Germinal center (tissue), 1 donor: ENCODE results near the gene HSBP1L1.

Experiments used
- DNase-seq: peaks from one replicate; pipeline ENCODE4 v3.0.0; 2012; ENCODE audit warnings: mixed read lengths, low spot score

Gene HSBP1L1

DNA sequence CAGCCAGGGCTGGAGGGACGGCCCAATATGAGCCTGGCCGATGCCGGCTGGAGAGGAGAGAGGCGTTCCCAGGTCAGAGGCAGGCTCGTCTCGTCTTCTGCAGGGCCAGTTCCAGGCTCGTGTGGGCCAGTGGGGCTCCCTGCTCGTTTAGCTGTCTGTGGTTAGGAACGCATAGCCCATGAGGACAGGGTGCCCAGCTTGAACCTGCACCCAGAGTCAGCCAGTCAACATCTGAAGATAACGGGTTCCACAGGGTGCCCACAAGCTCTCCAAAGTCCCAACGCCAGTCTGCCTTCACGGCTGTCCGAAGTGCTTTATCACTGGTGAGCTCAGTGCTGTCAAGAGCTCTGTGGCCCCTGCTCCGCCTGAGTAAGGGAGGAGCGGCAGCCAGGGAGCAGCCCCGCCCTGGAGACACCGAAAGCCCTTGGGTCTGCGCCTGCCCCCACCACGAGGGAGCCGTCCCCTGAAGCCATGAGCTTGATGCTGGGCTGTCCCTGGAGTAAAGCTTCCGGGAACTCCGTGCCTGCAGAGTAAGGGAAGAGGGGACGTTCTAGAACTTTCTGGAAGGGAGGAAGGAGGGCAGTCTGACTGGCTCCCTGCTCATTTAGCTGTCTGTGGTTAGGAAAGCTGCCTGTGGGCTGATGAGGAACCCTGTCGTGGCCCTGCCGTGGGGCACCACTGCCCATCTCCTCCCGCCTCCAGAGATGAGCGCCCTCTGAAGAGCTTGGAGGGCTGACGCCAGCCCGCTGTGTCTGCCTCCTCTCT, 2.7 kb upstream of the HSBP1L1 start:
- no peak for DNase-seq

DNA sequence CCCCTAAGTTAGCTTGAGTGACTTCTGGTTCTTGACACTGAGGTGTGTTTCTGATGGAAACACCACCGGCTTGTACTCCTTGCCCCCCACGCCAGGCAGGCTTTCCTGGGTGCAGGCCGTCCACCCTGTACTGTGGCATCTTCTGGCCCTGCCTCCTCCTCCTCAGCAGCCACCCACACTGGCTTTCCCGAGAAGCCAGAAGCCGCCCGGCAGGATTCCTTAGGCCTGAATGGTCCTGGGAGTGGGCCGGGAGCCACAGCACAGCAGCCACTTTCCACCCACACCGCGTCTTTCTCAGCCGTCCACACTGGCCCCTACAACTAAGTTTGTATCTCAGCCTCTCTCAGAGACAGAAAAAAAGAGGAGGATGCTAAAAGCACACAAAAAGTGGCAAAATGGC, 2.1 kb upstream of the HSBP1L1 start:
- DNase-seq: no peak

DNA sequence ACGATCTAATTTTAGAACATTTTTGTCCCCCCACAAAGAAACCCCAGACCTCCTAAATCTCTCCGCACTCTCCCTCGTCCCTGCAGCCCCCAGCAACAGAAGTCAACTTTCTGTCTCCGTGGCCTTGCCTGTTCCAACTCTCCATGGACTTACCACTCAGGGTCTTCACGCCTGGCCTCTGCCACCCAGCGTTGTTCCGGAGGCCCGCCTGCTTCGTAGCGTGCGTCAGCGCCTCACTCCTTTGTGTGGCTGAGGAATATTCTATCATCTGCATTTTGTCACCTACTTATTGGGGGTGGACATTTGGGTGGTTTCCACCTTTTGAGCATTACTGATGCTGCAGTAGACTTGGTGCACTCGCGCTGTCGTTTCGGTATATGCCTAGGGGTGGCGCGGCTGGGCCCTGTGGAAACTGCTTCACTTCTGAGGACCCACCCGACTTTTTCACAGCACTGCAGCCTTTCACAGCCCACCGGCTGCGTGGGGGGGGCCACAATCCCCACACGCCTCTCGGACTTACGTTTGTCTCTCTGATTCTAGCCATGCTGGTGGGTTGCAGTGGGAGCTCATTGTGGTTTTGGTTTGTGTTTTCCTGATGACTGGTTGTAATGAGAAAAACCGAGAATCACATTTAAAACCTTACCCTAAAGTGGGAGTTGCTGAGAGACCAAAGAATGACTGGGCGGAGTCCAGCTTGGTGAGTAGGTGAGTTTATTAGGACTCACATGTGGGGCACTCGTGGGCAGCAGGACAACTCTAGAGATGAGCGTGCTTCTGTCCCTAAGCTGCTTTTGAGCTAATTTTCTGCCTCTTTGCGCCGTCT, 1.4 kb upstream of the HSBP1L1 start:
- peak; percentile 51 for DNase-seq

DNA sequence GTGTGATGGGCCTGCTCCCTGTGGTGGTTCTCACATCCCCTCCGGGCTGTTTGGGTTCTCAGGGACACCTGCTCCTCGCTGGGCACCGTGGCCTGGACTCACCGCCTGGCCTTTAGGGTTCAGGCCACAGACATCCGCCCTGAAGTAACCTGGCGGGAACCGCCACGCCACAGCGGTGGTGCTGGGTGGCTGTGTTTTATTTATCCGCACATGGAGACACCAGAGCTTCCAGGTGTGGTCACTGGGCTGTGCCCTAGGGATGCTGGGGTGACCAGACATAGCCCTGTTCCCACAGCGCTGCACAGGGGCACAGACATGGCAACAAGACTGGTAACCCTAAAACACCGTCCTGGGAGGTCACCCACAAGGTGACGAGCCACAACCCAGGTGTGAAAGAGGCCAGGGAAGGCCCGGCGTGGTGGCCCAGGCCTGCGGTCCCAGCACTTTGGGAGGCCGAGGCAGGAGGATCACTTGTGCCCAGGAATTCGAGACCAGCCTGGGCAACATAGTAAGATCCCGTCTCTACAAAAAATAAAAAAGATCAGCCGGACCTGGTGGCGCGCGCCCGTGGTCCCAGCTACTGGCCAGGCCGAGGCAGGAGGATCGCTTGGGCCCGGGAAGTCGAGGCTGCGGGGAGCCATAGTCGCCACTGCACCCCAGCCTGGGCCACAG, 649 bp upstream of the HSBP1L1 start:
- DNase-seq: no peak

DNA sequence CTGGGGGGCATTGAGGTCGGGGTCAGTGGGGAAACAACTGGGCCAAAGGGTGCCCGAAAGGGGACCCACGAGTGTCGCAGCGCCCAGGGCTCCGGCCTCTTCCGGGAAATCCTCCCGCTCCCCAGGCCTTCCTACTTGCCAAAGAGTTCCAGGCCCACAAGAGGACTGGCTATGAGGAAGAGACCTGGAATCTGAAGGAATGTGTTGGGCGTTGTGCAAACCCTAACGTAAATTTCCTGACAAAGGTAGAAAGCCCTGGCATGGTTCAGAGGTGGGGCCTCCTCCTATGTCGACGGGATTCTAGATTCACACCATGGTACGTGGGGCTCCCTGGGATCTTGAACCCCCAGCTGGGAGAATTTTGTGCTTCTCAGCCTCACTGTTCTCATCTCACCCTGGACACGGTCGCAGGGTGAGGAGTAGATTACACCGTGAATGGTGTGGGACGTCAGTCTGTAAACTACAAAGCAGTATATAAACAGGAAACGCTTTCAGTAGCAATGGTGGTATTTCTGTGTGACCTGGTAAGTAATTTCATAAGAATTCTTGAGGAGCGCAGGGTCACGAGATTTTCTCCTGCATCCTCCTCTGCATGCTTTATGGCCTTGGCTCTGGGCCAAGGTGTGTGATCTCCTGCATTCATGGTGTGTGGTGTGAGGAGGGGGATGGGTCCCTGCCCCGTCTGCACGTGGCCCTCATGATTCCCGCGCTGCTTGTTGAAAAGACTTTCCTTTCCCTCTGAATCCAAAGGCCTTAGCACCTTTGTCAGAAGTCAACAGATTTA, 868 bp downstream of the HSBP1L1 start:
- no peak for DNase-seq

DNA sequence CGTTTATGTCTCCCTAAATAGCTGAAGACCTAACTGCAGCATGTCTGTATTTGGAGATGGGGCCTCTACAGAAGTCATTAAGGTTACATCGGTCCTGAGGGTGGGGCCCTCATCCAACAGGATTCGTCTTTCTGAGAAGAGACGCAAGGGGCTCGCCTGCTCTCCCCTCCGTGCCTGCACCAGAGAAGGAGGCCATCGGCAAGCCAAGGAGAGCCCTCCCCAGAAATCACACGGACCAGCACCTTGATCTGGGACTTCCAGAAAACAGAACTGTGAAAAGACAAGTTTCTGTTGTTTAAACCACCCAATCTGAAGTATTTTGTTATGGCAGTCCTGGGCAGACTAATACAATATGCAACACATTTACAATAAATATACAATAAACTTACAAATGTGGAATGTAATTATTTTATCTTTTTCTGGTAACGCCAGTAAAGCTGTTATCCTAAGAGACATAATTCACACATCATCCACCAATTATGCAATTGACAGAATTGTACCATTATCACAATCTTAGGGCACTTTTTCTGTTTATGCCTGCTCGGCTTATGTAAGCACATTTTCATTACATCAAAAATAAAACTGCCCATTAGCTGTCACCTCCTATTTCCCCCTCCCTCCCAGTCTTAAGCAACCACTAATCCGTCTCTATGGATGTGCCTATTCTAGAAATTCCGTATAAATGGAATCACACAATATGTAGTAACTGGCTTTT, 6.1 kb downstream of the HSBP1L1 start:
- DNase-seq: no peak

DNA sequence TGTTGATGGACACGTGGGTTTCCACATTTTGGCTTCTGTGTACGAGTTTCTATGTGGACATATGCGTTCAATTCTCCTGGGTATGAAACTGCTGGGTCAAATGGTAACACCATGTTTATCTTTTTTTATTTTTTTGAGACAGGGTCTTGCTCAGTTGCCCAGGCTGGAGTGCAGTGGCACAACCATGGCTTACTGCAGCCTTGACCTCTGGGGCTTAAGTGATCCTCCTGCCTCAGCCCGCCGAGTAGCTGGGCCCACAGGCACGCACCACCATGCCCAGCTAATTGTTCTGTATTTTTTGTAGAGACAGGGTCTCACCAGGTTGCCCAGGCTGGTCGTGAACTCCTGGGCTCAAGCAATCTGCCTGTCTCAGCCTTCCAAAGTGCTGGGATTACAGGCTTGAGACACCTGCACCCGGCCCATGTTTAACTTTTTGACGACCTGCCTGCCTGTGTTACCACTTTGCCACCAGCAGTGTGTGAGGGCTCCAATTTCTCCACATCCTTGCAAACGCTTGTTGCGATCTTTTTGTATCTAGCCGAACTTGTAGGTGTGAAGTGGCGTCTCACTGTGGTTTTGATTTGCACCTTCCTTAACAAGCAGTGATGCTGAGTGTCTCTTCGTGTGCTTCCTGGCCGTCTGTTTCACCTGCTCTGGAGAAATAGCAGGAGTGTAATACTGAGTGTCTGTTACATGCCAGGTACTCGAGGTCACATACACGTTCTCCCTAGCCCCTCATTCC, 6.9 kb downstream of the HSBP1L1 start:
- DNase-seq: no peak

DNA sequence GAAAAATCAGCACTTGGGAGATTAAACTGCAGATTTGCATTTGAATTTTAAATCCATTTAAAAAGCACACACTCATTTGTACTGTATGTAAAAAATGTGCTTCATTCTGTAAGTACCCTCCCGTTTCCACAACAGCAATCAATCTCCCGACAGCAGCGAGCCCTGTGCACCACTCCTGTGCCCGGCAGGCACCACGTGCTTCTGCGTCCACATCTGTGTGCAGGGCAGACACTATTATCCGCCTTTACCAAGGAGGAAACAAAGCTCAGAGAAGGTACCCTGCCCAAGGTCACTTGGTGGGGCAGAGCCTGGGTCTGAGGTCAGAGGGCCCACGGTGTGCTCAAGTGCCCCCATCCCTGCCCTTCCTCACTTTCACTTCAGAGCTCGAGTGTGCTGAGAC, 7.5 kb downstream of the HSBP1L1 start:
- no peak for DNase-seq

DNA sequence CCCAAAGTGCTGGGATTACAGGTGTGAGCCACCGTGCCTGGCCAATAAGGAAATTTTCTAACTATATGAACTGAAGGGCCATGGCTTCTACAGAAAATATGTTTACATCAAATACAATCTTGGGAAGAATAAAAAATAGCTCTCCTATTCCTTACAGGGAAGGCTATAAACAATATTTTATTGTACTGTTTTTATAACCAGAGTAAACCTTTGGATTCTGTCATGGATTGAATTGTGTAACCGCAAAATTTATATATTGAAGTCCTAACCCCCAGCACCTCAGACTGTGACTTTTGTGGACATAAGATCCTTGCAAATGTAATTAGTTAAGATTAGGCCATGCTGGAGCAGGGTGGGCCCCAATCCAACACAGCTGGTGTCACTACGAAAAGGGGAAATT, 8.3 kb downstream of the HSBP1L1 start:
- no peak for DNase-seq

DNA sequence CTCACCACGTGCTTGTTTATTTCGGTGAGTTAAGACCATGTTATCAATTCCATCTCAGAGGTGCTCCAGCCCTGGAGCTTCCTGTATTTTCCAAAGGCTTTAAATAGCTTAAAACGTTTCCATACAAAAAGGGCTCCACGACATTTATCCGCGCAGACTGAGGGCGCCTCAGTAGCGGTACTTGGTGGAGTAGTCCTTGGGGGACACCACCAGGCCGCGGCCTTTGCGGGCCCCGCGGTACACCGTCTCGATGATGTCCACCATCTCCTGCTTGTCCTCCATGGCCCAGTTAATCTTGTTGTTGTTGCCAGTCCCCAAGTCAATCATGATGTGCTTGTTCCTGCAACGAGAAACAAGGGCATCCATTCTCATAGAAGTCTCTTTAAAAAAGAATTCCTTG, 9.1 kb downstream of the HSBP1L1 start:
- no peak for DNase-seq

DNA sequence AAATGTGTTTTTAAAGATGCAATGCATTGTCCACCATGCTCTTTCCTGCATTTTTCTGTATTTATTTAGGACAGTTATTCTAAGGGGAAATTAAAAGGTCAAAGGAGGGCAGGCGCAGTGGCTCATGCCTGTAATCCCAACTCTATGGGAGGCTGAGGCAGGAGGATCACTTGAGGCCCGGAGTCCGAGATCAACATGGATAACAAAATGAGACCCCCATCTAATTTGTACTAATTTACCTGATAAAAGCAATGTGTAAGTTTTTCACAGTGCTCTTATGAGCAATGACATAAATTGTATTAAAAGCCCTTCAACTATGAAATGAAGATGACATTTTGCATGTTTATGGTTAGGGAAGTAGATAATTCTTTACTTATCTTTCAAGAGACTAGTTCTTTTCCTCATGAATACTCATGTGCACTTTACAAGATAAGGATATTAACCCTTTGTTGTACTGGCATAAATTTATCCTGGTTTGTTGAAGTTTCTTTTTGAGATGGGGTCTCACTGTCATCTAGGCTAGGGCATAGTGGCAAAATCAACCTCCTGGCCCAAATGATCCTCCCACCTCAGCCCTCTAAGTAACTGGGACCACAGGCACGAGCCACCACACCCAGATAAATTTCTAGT, 9.7 kb downstream of the HSBP1L1 start:
- no peak for DNase-seq

DNA sequence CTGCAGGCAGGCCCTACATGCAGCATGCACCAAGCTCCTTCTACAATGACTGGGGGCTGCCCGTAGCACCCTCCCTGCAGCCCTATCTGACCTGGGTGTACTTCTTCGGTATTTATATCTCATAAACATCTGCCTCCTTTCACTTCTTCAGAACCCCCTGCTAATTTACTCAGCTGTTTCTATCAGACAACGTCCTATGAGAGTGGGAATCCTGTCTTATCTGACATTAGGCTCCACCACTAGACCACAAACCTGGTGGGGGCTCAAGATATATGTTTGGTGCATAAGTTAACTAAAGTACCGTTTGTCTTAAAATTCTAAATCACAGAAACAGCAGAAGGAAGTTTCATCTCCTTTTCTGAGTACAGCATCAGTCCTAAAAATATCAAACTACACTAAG, 10.6 kb downstream of the HSBP1L1 start:
- DNase-seq: no peak

DNA sequence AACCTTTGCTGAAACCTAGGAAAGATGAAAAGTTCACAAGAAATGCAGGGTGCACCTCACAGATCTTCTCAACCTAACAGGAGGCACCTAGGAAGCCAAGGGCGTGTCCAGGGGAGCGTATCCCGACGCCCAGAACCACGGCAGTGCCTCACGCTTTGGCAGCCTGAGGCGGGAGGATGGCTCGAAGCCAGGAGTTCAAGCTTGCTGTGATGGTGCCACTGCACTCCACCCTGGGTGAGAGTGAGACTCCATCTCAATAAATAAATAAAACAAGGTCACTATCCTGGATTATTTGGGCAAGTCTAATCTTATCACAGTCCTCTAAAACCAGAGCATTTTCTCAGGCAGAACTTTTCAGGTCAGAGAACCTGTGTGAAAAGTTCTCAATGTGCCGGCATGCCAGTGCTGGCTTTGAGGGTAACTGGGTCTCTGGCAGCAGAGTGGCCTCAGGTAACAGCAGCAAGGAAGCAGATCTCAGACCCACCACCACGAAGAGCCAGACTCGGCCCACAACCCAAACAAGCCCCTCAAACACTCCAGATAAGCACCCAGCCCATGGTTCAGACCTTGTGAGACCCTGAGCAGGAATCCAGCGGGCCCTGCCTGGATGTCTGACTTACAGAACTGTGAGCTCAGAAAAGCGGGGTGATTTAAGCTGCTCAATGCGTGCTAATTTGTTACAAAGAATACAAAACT, 11.7 kb downstream of the HSBP1L1 start:
- DNase-seq: no peak

DNA sequence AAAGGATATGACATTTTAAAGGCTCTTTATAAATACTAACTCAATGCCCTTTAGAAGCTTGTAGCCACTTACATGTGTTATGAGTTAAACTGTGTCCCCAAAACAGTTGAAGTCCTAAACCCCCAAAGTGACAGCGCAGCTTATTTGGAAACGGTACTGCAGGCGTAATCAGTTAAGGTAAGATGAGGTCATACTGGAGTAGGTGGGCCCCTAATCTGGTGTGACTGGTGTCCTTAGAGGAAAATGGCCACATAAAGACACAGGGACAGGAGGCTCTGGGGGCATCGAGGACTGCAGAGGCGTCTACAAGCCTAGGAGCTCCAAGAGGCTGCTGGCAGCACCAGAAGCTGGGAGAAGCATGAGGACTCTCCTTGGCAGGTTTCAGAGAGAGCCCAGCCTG, 15.4 kb downstream of the HSBP1L1 start:
- no peak for DNase-seq

DNA sequence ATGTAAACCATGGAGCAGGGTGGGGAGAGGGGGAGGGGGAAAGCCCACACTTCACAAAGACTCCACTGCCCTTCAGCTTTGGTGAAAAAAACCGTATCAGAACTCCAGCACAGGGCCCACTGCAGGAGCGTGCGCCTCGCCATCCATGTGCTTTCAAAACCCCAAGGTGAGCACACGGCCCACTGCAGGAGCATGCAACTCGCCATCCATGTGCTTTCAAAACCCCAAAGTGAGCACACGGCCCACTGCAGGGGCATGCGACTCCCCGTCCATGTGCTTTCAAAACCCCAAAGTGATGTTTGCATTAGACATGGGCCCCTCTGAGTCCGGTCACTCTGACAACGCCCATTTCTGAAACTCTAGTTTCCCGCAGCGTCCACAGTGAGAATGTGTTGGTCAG, 16.1 kb downstream of the HSBP1L1 start:
- DNase-seq: no peak

DNA sequence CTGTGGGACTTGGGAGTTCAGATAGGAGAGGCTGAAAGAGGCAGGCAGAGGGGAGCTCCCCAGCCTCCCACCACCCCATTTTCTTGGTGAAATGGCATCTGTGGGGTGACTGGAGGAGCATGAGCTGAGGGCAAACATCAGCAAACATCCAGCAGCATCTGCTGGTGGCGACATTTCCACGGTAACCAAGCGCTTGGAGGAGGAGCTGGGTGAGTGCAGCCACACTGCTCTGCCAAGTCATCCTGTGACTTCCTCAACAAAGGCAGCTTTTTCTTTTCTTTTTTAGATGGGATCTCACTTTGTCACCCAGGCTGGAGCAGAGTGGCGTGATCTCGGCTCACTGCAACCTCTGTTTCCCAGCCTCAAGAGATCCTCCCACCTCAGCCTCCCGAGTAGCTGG, 18.3 kb downstream of the HSBP1L1 start:
- no peak for DNase-seq

DNA sequence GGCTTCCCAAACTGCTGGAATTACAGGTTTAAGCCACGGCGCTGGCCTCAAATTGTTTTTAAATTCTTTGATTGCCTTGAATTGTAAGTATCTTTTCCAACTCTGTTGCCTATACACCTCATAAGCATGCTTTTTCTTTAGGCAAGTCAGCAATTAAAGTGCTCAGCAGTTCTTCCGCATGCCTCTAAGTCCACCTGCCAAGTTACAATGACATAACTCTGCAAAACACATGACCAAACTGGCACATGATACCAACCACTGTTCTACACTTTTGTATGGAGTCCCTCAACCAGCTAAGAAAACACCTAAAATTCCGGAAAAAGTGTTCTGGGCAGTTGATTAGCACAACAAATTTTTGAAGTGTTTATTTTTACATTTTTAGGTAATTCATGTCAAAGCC, 18.8 kb downstream of the HSBP1L1 start:
- no peak for DNase-seq

DNA sequence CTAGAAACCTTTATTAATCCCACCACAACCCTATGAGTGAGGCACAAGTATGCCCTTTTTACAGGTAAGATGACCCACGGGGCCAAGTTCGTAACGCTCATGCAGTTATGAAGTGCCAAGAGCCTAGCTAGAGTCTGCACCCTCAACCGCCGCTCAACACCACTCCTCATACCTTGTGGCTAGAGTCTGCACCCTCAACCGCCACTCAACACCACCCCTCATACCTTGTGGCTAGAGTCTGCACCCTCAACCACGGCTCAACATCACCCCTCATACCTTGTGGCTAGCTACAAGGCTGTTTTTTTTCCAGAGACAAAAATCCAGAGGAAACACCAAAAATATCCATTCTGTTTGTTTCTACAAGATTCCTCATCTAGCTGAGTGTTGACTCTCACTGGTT, 19.4 kb downstream of the HSBP1L1 start:
- DNase-seq: no peak

DNA sequence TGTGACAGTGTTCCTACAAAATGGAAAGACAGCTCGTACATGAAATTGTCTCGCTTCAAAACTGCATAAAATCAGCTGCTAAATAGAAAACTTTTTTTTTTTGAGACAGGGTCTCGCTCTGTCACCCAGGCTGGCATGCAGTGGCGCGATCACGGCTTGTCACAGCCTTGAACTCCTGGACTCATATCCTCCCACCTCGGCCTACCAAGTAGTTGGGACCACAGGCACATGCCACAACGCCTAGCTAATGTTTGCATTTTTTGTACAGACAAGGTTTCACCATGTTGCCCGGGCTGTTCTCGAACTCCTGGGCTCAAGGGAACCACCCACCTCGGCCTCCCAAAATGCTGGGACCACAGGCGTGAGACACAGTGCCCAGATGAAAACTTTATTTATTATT, 20.7 kb downstream of the HSBP1L1 start:
- no peak for DNase-seq

DNA sequence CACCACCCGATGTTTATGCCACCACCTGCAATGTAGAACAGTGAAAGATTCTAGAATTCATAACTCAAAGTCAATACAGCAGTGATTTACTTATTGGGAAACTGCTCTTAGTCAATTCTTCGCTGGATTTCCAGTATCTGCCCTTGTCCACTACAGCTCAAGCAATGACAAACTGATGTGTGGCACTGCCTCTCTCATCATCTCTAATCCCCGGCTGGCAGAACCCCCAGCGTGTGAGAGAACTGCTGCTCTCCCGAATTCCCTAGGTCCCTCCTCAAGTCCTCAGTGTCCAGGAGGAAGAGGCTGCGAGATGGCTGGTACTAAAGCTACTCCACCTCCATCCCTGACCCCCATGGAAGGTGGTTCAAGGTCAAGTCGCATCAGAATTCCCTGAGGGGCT, 22.3 kb downstream of the HSBP1L1 start:
- no peak for DNase-seq
